ENCODE results near the gene ATG2B.

ATG2B gene

GRCh38 chr14:96243785-96244184 is 119.4 kb downstream of the ATG2B start:
- Histone ChIP-seq H3K4me2 (ENCODE audit: low read length) (no peak overlapping the region), H3K36me3 (replicated peaks; ENCODE audit: low read depth, low read length) (no peaks in the 10 kb centered on the region), H3K79me2 (ENCODE audit: low read length) (no peaks in the 10 kb centered on the region), H3K27ac (ENCODE audit: low read length) (no peak overlapping the region), H3K4me1 (ENCODE audit: low read length) (no peaks in the 10 kb centered on the region), H4K20me1 (ENCODE audit: insufficient read depth, low read length) (no peaks in the 10 kb centered on the region), H3K9me3 (ENCODE audit: insufficient read depth, low read length) (no peaks in the 10 kb centered on the region), H3K4me3 (ENCODE audit: low read length) (no peak overlapping the region), H3K9ac (ENCODE audit: low read length) (no peak overlapping the region), H2AFZ (ENCODE audit: low read depth, low read length) (no peak overlapping the region), H3K27me3 (ENCODE audit: low read depth, low read length) (peaks cover 20% of the 10 kb centered on the region; the same call in 1 of the 2 replicates)
- TF ChIP-seq EZH2phosphoT487 (IDR thresholded peaks at IDR 0.05; ENCODE audit: low read depth) (no peak), CTCF (IDR thresholded peaks at IDR 0.05; ENCODE audit: low read depth, low read length) (no peak)

- Histone ChIP-seq H3K4me1 (ENCODE audit: low read length) (no peaks in the 10 kb centered on the region), H3K9me3 (ENCODE audit: insufficient read depth, low read length) (no peaks in the 10 kb centered on the region), H3K79me2 (ENCODE audit: low read length) (no peaks in the 10 kb centered on the region), H3K4me2 (ENCODE audit: low read length) (no peak overlapping the region), H4K20me1 (ENCODE audit: insufficient read depth, low read length) (no peaks in the 10 kb centered on the region), H3K4me3 (ENCODE audit: low read length) (no peak overlapping the region), H3K9ac (ENCODE audit: low read length) (no peak overlapping the region), H3K36me3 (replicated peaks; ENCODE audit: low read depth, low read length) (no peaks in the 10 kb centered on the region), H2AFZ (ENCODE audit: low read depth, low read length) (no peak overlapping the region), H3K27ac (ENCODE audit: low read length) (no peak overlapping the region), H3K27me3 (ENCODE audit: low read depth, low read length) (peaks cover 36% of the 10 kb centered on the region; the same call in 1 of the 2 replicates)
- TF ChIP-seq CTCF (IDR thresholded peaks at IDR 0.05; ENCODE audit: low read depth, low read length), result no peak
- no peak for TF ChIP-seq EZH2phosphoT487 (IDR thresholded peaks at IDR 0.05; ENCODE audit: low read depth)
Measured at GRCh38 chr14:96242126-96242525, 121.0 kb downstream of the ATG2B start.

- no peak overlapping the region for H3K9ac ChIP-seq (ENCODE audit: low read length)
- no peaks in the 10 kb centered on the region for H3K4me1 ChIP-seq (ENCODE audit: low read length)
- H2AFZ ChIP-seq (ENCODE audit: low read depth, low read length), result no peak overlapping the region
- no peak overlapping the region for H3K27ac ChIP-seq (ENCODE audit: low read length)
- no peak overlapping the region for H3K4me2 ChIP-seq (ENCODE audit: low read length)
- peaks cover 39% of the 10 kb centered on the region; the same call in 1 of the 2 replicates for H3K27me3 ChIP-seq (ENCODE audit: low read depth, low read length)
- H3K4me3 ChIP-seq (ENCODE audit: low read length), result no peak overlapping the region
- no peak for TF ChIP-seq EZH2phosphoT487 (IDR thresholded peaks at IDR 0.05; ENCODE audit: low read depth)
- no peak for TF ChIP-seq CTCF (IDR thresholded peaks at IDR 0.05; ENCODE audit: low read depth, low read length)
- no peaks in the 10 kb centered on the region for H3K79me2 ChIP-seq (ENCODE audit: low read length)
- H3K36me3 ChIP-seq (replicated peaks; ENCODE audit: low read depth, low read length), result no peaks in the 10 kb centered on the region
- no peaks in the 10 kb centered on the region for H4K20me1 ChIP-seq (ENCODE audit: insufficient read depth, low read length)
- H3K9me3 ChIP-seq (ENCODE audit: insufficient read depth, low read length), result no peaks in the 10 kb centered on the region
Measured at GRCh38 chr14:96240641-96241040, 122.5 kb downstream of the ATG2B start.

DNA sequence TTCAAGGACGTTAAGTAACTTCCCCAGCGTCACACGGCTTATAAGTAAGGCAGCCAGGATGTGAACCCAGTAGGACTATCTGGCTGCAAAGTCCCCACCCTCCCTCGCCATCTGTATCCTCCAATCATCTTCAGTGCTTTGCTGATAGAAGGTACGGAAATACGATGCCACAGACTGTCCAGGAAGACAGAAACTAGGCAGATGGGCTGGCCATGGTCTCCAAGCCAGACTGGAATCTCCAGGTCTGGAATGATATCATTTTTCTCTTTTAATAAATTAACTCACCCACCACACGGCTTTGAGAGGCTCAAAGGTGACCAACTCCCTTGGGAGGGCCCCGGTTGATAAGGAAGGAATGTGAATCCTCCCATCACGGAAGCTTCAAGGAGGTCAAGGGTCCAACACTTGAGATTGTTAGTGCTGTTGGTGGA is 123.4 kb downstream of the ATG2B start:
- no peak overlapping the region for H3K4me2 ChIP-seq (ENCODE audit: low read length)
- H3K27ac ChIP-seq (ENCODE audit: low read length), result no peak overlapping the region
- H3K79me2 ChIP-seq (ENCODE audit: low read length), result no peaks in the 10 kb centered on the region
- no peaks in the 10 kb centered on the region for H3K4me1 ChIP-seq (ENCODE audit: low read length)
- TF ChIP-seq CTCF (IDR thresholded peaks at IDR 0.05; ENCODE audit: low read depth, low read length) (no peak), EZH2phosphoT487 (IDR thresholded peaks at IDR 0.05; ENCODE audit: low read depth) (no peak)
- H2AFZ ChIP-seq (ENCODE audit: low read depth, low read length), result no peak overlapping the region
- H3K4me3 ChIP-seq (ENCODE audit: low read length), result no peak overlapping the region
- no peak overlapping the region for H3K9ac ChIP-seq (ENCODE audit: low read length)
- H3K9me3 ChIP-seq (ENCODE audit: insufficient read depth, low read length), result no peaks in the 10 kb centered on the region
- no peaks in the 10 kb centered on the region for H4K20me1 ChIP-seq (ENCODE audit: insufficient read depth, low read length)
- peaks cover 39% of the 10 kb centered on the region; the same call in 1 of the 2 replicates for H3K27me3 ChIP-seq (ENCODE audit: low read depth, low read length)
- H3K36me3 ChIP-seq (replicated peaks; ENCODE audit: low read depth, low read length), result no peaks in the 10 kb centered on the region
